NCI-H128 (cell line): ENCODE measurements around the gene AIFM3.
"Not testable (repeated sequence)": the region's sequence is repeated elsewhere in the genome, so short reads cannot be mapped to it uniquely, and the experiment has no call there.

Experiments
- DNase-seq: peaks from one replicate; lab custom pipeline; 2025; ENCODE audit not compliant: unreplicated experiment; lab: John Stamatoyannopoulos, UW

AIFM3 gene

GRCh38 chr22:21000207-21000986 is 33.3 kb downstream of the AIFM3 start:
- DNase-seq: no peak

GRCh38 chr22:21000987-21001600 is 34.0 kb downstream of the AIFM3 start:
- DNase-seq: no peak

- peak; percentile 81 for DNase-seq
Measured at GRCh38 chr22:21001601-21002325, 34.7 kb downstream of the AIFM3 start, which contains the start of gene THAP7. THAP7 (minus strand) TSS chr22:21002118; CDS start chr22:21001911, 207 bp downstream.

GRCh38 chr22:21003782-21004181 is 36.7 kb downstream of the AIFM3 start:
- DNase-seq: no peak

GRCh38 chr22:21009208-21009607 is 42.2 kb downstream of the AIFM3 start:
- not testable (repeated sequence) for DNase-seq

GRCh38 chr22:21009638-21010425 is 42.8 kb downstream of the AIFM3 start:
- DNase-seq: no peak

- no peak for DNase-seq
Measured at GRCh38 chr22:21010426-21011113, 43.5 kb downstream of the AIFM3 start.

- no peak for DNase-seq
Measured at GRCh38 chr22:21012446-21013407, 45.7 kb downstream of the AIFM3 start.

GRCh38 chr22:21013657-21014201 is 46.7 kb downstream of the AIFM3 start:
- DNase-seq: no peak

GRCh38 chr22:21014202-21014725 is 47.2 kb downstream of the AIFM3 start:
- DNase-seq: peak; percentile 84

- no peak for DNase-seq
Measured at GRCh38 chr22:21014726-21015465, 47.8 kb downstream of the AIFM3 start, which contains the start of gene P2RX6. P2RX6 (plus strand) TSS chr22:21015165; CDS start chr22:21015175, 10 bp downstream.

- no peak for DNase-seq
Measured at GRCh38 chr22:21015466-21016006, 48.5 kb downstream of the AIFM3 start.

GRCh38 chr22:21016644-21017420 is 49.8 kb downstream of the AIFM3 start:
- DNase-seq: no peak

- no peak for DNase-seq
Measured at GRCh38 chr22:21018314-21018713, 51.3 kb downstream of the AIFM3 start.

- no peak for DNase-seq
Measured at GRCh38 chr22:21020802-21021429, 53.9 kb downstream of the AIFM3 start.

GRCh38 chr22:21022507-21022906 is 55.5 kb downstream of the AIFM3 start:
- DNase-seq: no peak
